ENCODE measurements around the gene SF3B5.

SF3B5 gene

GRCh38 chr6:144106206-144106605 lies 10.8 kb upstream of the SF3B5 start:
- TF ChIP-seq CTCF (IDR thresholded peaks at IDR 0.05; ENCODE audit: low read depth, low read length), result no peak
- no peak overlapping the region for H3K4me3 ChIP-seq (ENCODE audit: low read depth, low read length)

DNA sequence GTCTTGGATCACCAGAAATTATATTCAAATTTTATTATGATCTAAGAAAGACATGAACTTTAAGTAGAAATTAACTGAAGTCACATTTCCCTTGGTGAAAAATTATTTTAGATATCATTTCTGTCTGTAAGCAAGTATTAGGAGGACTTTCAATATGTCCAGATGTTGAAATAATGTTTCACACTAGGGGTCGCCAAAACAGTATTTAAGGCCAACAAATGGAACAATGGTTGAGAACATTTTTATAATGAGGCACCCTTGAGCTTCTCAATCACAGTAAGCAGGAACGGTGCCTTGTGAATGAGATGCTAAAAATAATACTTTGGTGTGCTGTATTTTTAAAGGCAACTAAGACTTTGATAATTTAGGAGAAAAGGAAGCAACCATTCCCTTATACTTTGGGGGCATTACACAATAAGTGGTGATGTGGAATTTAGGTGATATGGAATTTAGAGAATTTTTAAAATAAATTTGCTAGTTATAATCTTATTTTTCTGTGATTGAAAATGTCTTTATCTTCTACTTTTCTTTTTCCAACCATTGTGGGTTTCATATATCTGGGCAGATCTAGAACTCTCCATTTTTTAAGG lies 9.6 kb upstream of the SF3B5 start:
- no peak overlapping the region for H3K4me3 ChIP-seq (ENCODE audit: low read depth, low read length)
- peak; percentile 30; the same call in 1 of the 2 replicates for TF ChIP-seq CTCF (IDR thresholded peaks at IDR 0.05; ENCODE audit: low read depth, low read length)

DNA sequence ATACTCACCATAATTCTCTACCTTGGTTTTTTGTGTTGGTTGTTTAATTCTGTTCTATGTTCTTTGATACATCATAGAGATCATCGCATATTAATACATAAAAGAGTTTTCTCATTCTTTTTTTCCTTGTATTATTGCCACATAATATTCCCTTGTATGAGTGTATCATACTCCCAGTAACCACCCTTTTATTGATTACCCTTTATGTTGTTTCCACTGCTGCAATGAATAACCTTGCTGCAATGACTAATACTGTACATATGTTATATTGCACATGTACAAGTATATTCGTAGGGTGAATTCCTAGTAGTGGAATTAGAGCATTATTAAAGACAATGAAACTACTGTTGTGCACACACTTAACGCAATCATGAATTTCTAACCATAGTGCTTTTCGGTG lies 9.1 kb upstream of the SF3B5 start:
- TF ChIP-seq CTCF (IDR thresholded peaks at IDR 0.05; ENCODE audit: low read depth, low read length), result no peak

DNA sequence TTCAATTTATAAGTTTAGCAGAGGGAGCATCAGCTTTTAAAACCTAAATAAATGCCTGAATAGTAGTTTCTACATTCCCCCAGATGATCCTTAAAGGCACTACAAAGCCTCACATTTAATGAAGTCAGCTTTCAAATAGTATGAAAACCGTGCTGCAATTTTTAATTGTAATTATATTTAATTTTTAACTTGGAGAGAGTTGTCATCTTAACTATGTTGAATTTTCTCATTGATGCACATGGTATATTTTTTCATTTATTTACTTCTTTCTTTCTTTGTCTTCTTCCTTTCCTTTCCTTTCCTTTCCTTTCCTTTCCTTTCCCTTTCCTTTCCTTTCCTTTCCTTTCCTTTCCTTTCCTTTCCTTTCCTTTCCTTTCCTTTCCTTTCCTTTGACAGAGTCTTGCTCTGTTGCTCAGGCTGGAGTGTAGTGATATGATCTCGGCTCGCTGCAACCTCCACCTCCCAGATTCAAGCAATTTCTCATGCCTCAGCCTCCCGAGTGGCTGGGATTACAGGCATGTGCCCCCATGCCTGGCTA lies 7.7 kb upstream of the SF3B5 start:
- no peak overlapping the region for H3K4me3 ChIP-seq (ENCODE audit: low read depth, low read length)
- no peak for TF ChIP-seq CTCF (IDR thresholded peaks at IDR 0.05; ENCODE audit: low read depth, low read length)

More for the DNA sequence above, 9.1 kb upstream of the SF3B5 start:
- no peak overlapping the region for H3K4me3 ChIP-seq (ENCODE audit: low read depth, low read length)

DNA sequence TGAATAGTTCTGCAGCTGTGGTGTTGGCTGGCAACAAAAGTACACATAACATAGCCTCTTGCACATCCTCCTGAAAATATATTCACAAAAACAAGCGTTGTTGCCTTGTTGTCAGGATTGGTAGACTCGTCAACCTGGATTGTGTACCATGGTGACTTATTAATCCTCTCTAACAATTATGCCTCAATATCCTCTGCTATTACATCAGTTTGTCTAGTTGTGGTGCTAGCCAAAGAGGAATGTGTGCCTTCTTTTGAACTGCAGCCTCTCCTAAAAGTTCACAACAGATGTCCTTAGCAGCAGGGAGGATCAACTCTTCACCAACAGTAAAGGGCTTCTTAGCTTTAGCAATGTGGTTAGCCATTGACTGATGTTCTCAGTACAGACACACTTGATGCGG lies 3.6 kb upstream of the SF3B5 start:
- no peak overlapping the region for H3K4me3 ChIP-seq (ENCODE audit: low read depth, low read length)

GRCh38 chr6:144094731-144095133 lies 641 bp downstream of the SF3B5 start:
- H3K4me3 ChIP-seq (ENCODE audit: low read depth, low read length), result peak overlapping the region; percentile 84
- no peak for TF ChIP-seq CTCF (IDR thresholded peaks at IDR 0.05; ENCODE audit: low read depth, low read length)

More for the DNA sequence above, 3.6 kb upstream of the SF3B5 start:
- TF ChIP-seq CTCF (IDR thresholded peaks at IDR 0.05; ENCODE audit: low read depth, low read length), result no peak

DNA sequence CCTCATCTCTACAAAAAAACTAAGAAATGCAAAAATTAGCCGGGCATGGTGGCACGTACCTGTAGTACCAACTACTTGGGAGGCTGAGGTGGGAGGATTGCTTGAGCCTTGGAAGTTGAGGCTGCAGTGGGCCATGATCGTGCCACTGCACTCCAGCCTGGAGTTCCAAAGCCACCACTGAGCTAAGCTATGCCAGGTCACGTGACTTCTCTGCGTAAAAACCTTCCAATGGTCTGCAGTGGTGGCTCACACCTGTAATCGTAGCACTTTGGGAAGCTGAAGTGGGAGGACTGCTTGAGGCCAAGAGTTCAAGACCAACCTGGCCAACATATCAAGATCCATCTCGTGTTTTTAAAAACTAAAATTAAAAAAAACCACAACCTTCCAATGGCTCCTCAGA lies 1.7 kb downstream of the SF3B5 start:
- H3K4me3 ChIP-seq (ENCODE audit: low read depth, low read length), result no peak overlapping the region

More for the DNA sequence above, 1.7 kb downstream of the SF3B5 start:
- TF ChIP-seq CTCF (IDR thresholded peaks at IDR 0.05; ENCODE audit: low read depth, low read length), result no peak
